Osteoblast (primary cell): ENCODE measurements around the gene TADA2A. TPM values are rescaled to one million over a fixed set of nuclear protein-coding genes. Genes with fewer than 3 reads are reported as not detected.

Source experiments
- DNase-seq: peaks from one replicate; pipeline ENCODE4 v3.0.0; 2011; ENCODE audit warnings: low spot score, mixed read lengths; ENCODE audit not compliant: insufficient read length; ENCODE audit errors: missing footprints
- H2AFZ ChIP-seq: 2 replicates; pipeline ENCODE4 v1.6.0; 2011; ENCODE audit warnings: mild to moderate bottlenecking, low read length
- H3K27ac ChIP-seq: 2 replicates; pipeline ENCODE4 v1.5.1; 2011; ENCODE audit warnings: mild to moderate bottlenecking, low read depth, low read length, moderate library complexity
- H3K27me3 ChIP-seq: 2 replicates; pipeline ENCODE4 v1.6.0; 2012; ENCODE audit warnings: mild to moderate bottlenecking, control low read depth, inconsistent platforms, low read length, moderate library complexity; ENCODE audit not compliant: insufficient read depth
- H3K36me3 ChIP-seq: 2 replicates; pipeline ENCODE4 v1.5.1; 2011; ENCODE audit warnings: mild to moderate bottlenecking, low read length, control low read depth, moderate library complexity; ENCODE audit not compliant: insufficient read depth
- H3K4me1 ChIP-seq: 2 replicates; pipeline ENCODE4 v1.5.1; 2011; ENCODE audit warnings: mild to moderate bottlenecking, low read length, control low read depth, moderate library complexity; ENCODE audit not compliant: insufficient read depth
- H3K4me2 ChIP-seq: 2 replicates; pipeline ENCODE4 v1.6.0; 2011; ENCODE audit warnings: mild to moderate bottlenecking, low read length; ENCODE audit not compliant: insufficient read depth
- H3K4me3 ChIP-seq: fragments of 200-600 bp; sonication (generic); 3 replicates; pipeline ENCODE4 v1.5.1; 2012; ENCODE audit warnings: mild to moderate bottlenecking, low read length, inconsistent platforms; ENCODE audit not compliant: insufficient read depth
- H3K79me2 ChIP-seq: 2 replicates; pipeline ENCODE4 v1.6.0; 2012; ENCODE audit warnings: mild to moderate bottlenecking, low read length, control low read depth, inconsistent platforms; ENCODE audit not compliant: insufficient read depth
- H3K9me3 ChIP-seq: 2 replicates; pipeline ENCODE4 v1.5.1; 2011; ENCODE audit warnings: low read depth, low read length, control low read depth
- H4K20me1 ChIP-seq: 2 replicates; pipeline ENCODE4 v1.6.0; 2012; ENCODE audit warnings: mild to moderate bottlenecking, low read length, control low read depth; ENCODE audit not compliant: insufficient read depth
- total RNA-seq: library from RNA; depleted of rRNA; stranded (reverse); fragments of >200 nt; gene quantifications from 2 replicates; pipeline ENCODE4 v1.2.3, GENCODE V29; 2012
- TF ChIP-seq, protein P1 (sequence below): IDR thresholded peaks from 2 replicates; pipeline ENCODE4 v1.5.1; 2011; ENCODE audit warnings: mild to moderate bottlenecking, low read depth, low read length, moderate library complexity; ENCODE audit errors: extremely low read depth

The TADA2A gene
- total RNA-seq, 1 donor, result 21.4 TPM

DNA sequence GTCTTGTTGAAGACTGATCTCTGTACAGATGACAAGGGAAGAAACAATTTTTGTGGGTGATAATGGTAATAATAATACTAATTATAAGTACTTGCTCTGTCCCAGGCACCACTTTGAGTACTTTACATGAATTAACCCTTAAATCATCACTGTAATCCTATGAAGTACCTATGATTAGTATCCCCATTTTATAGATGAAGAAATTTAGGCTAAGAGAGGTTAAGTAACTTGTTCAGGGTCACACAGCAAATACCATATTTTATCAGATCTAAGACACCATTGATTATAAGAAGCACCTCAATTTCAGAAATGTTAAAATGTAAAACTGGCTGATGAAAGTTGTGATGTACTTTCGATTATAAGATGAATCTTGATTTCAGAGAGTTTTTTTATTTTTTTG lies 18.6 kb downstream of the TADA2A start:
- Histone ChIP-seq H3K36me3 (peaks cover 54% of the 10 kb centered on the region), H3K27ac (no peak overlapping the region), H3K9me3 (no peaks in the 10 kb centered on the region), H3K4me3 (no peak overlapping the region), H4K20me1 (no peaks in the 10 kb centered on the region), H3K4me2 (no peak overlapping the region), H3K27me3 (no peaks in the 10 kb centered on the region), H3K79me2 (peaks cover 2% of the 10 kb centered on the region), H3K4me1 (peaks cover 12% of the 10 kb centered on the region), H2AFZ (no peak overlapping the region)
- no peak for DNase-seq
- TF ChIP-seq, protein P1, sequence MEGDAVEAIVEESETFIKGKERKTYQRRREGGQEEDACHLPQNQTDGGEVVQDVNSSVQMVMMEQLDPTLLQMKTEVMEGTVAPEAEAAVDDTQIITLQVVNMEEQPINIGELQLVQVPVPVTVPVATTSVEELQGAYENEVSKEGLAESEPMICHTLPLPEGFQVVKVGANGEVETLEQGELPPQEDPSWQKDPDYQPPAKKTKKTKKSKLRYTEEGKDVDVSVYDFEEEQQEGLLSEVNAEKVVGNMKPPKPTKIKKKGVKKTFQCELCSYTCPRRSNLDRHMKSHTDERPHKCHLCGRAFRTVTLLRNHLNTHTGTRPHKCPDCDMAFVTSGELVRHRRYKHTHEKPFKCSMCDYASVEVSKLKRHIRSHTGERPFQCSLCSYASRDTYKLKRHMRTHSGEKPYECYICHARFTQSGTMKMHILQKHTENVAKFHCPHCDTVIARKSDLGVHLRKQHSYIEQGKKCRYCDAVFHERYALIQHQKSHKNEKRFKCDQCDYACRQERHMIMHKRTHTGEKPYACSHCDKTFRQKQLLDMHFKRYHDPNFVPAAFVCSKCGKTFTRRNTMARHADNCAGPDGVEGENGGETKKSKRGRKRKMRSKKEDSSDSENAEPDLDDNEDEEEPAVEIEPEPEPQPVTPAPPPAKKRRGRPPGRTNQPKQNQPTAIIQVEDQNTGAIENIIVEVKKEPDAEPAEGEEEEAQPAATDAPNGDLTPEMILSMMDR, result no peak

- no peak overlapping the region for H3K4me3 ChIP-seq
- TF ChIP-seq, protein P1, result no peak
- no peaks in the 10 kb centered on the region for H3K9me3 ChIP-seq
- H4K20me1 ChIP-seq, result peaks cover 4% of the 10 kb centered on the region
- peaks cover 46% of the 10 kb centered on the region for H3K36me3 ChIP-seq
- no peak overlapping the region for H2AFZ ChIP-seq
- H3K79me2 ChIP-seq, result peaks cover 21% of the 10 kb centered on the region
- H3K4me2 ChIP-seq, result no peak overlapping the region
- no peaks in the 10 kb centered on the region for H3K27me3 ChIP-seq
- peaks cover 19% of the 10 kb centered on the region for H3K4me1 ChIP-seq
- no peak for DNase-seq
- peak overlapping the region; percentile 90 for H3K27ac ChIP-seq
Measured at GRCh38 chr17:37429039-37429438, 22.4 kb downstream of the TADA2A start.

GRCh38 chr17:37429453-37429852 lies 22.8 kb downstream of the TADA2A start:
- H4K20me1 ChIP-seq, result peaks cover 4% of the 10 kb centered on the region
- no peaks in the 10 kb centered on the region for H3K27me3 ChIP-seq
- H3K79me2 ChIP-seq, result peaks cover 24% of the 10 kb centered on the region
- TF ChIP-seq, protein P1, result no peak
- H3K4me3 ChIP-seq, result no peak overlapping the region
- H3K9me3 ChIP-seq, result no peaks in the 10 kb centered on the region
- peaks cover 19% of the 10 kb centered on the region for H3K4me1 ChIP-seq
- peaks cover 43% of the 10 kb centered on the region for H3K36me3 ChIP-seq
- DNase-seq, result peak; percentile 14
- no peak overlapping the region for H2AFZ ChIP-seq
- H3K27ac ChIP-seq, result peak overlapping the region; percentile 90
- no peak overlapping the region for H3K4me2 ChIP-seq

DNA sequence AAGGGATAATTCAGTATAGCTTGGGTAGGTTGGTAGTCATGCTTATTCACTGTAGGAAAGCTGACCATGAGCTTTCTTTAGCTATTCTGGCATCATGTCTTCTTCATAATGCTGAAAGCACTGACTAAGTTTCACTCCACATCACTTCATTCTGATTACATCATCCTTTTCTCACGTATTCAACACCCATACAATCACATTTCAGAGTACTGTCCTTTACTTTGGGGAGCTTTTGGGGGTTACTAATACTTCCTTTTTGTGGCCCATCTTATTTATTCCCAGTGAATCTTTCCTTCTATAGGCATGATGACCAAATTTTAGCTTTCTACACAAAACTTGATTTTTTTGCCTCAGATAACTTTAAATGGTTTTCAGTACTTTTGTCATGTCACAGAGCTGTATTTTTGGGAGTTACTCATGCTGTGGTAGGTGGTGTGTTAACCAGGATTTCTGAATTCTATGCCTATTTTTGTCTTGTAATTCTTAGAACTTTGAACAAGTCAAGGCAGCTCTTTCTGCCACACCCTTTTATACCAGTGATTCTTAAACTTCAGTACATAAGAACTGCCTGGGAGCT lies 23.5 kb downstream of the TADA2A start:
- Histone ChIP-seq H4K20me1 (peaks cover 4% of the 10 kb centered on the region), H3K4me2 (no peak overlapping the region), H3K27ac (peak overlapping the region; percentile 90), H3K27me3 (no peaks in the 10 kb centered on the region), H3K4me3 (no peak overlapping the region), H3K79me2 (peaks cover 24% of the 10 kb centered on the region), H3K4me1 (peaks cover 19% of the 10 kb centered on the region), H3K9me3 (no peaks in the 10 kb centered on the region), H2AFZ (no peak overlapping the region), H3K36me3 (peaks cover 37% of the 10 kb centered on the region)
- DNase-seq, result peak; percentile 48
- TF ChIP-seq, protein P1, result no peak
